ENCODE measurements around the gene DEAF1. TPM values are rescaled to one million over a fixed set of nuclear protein-coding genes. Genes with fewer than 3 reads are reported as not detected.
A peak's percentile ranks its signal among the peaks of the same experiment; 100 is the strongest.

The DEAF1 gene
- total and polyA plus RNA-seq, 2 of the 13 experiments (the other 11 are each of a cell fraction or from before 2014, with no cell fraction given) = 22.3 to 29.6 TPM

GRCh38 chr11:727859-728748 lies 33.1 kb upstream of the DEAF1 start (continued):
- no peak for TF ChIP-seq FOXA1 (IDR thresholded peaks at IDR 0.05)
- 0 out of 2 replicates have a peak, but pooled peaks have one; percentile 37 for TF ChIP-seq FOXA1 (CRISPR knock-in tag; IDR thresholded peaks at IDR 0.05)
- TF ChIP-seq PTBP1 (IDR thresholded peaks at IDR 0.05; ENCODE audit: low read depth, low read length, poor library complexity, severe bottlenecking) = peak; percentile 19
- peak; percentile 91; the same call in 1 of the 2 replicates for TF ChIP-seq KLF12 (CRISPR knock-in tag; IDR thresholded peaks at IDR 0.05; ENCODE audit: borderline replicate concordance)
- peak; percentile 47; the same call in 1 of the 2 replicates for TF ChIP-seq HDAC1 (CRISPR knock-in tag; IDR thresholded peaks at IDR 0.05)
- TF ChIP-seq, protein P1, sequence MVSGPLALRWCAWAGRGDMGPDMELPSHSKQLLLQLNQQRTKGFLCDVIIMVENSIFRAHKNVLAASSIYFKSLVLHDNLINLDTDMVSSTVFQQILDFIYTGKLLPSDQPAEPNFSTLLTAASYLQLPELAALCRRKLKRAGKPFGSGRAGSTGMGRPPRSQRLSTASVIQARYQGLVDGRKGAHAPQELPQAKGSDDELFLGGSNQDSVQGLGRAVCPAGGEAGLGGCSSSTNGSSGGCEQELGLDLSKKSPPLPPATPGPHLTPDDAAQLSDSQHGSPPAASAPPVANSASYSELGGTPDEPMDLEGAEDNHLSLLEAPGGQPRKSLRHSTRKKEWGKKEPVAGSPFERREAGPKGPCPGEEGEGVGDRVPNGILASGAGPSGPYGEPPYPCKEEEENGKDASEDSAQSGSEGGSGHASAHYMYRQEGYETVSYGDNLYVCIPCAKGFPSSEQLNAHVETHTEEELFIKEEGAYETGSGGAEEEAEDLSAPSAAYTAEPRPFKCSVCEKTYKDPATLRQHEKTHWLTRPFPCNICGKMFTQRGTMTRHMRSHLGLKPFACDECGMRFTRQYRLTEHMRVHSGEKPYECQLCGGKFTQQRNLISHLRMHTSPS (CRISPR knock-in tag; IDR thresholded peaks at IDR 0.05; ENCODE audit: low read depth) = peak; percentile 93; the same call in 1 of the 2 replicates
- peak; percentile 63 for TF ChIP-seq CBX1 (IDR thresholded peaks at IDR 0.05; ENCODE audit: low read depth)
- TF ChIP-seq GABPA (IDR thresholded peaks at IDR 0.05; ENCODE audit: low read depth, low read length) = no peak
- TF ChIP-seq GABPA (CRISPR knock-in tag; IDR thresholded peaks at IDR 0.05; ENCODE audit: low read depth) = peak; percentile 51
- TF ChIP-seq ELF3 (CRISPR knock-in tag; IDR thresholded peaks at IDR 0.05) = peak; percentile 12; the same call in 1 of the 2 replicates
- peak; percentile 60 for TF ChIP-seq NFKB2 (CRISPR knock-in tag; IDR thresholded peaks at IDR 0.05; ENCODE audit: borderline replicate concordance)
- TF ChIP-seq REL (CRISPR knock-in tag; conservative IDR thresholded peaks at IDR 0.05) = 0 out of 2 replicates have a peak, but pooled peaks have one; percentile 57
- peak; percentile 77 for TF ChIP-seq GABPB1 (CRISPR knock-in tag; IDR thresholded peaks at IDR 0.05)
- peak; percentile 34; the same call in 1 of the 2 replicates for TF ChIP-seq FOXJ3 (CRISPR knock-in tag; IDR thresholded peaks at IDR 0.05; ENCODE audit: borderline replicate concordance)
- TF ChIP-seq ZNF354B (CRISPR knock-in tag; IDR thresholded peaks at IDR 0.05) = peak; percentile 77; the same call in 1 of the 2 replicates
- TF ChIP-seq, protein P2, sequence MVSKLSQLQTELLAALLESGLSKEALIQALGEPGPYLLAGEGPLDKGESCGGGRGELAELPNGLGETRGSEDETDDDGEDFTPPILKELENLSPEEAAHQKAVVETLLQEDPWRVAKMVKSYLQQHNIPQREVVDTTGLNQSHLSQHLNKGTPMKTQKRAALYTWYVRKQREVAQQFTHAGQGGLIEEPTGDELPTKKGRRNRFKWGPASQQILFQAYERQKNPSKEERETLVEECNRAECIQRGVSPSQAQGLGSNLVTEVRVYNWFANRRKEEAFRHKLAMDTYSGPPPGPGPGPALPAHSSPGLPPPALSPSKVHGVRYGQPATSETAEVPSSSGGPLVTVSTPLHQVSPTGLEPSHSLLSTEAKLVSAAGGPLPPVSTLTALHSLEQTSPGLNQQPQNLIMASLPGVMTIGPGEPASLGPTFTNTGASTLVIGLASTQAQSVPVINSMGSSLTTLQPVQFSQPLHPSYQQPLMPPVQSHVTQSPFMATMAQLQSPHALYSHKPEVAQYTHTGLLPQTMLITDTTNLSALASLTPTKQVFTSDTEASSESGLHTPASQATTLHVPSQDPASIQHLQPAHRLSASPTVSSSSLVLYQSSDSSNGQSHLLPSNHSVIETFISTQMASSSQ (IDR thresholded peaks at IDR 0.05; ENCODE audit: low read depth) = no peak
- TF ChIP-seq, protein P2 (CRISPR knock-in tag; IDR thresholded peaks at IDR 0.05; ENCODE audit: borderline replicate concordance) = no peak
- TF ChIP-seq ZNF878 (CRISPR knock-in tag; IDR thresholded peaks at IDR 0.05) = no peak
- TF ChIP-seq, protein P3, sequence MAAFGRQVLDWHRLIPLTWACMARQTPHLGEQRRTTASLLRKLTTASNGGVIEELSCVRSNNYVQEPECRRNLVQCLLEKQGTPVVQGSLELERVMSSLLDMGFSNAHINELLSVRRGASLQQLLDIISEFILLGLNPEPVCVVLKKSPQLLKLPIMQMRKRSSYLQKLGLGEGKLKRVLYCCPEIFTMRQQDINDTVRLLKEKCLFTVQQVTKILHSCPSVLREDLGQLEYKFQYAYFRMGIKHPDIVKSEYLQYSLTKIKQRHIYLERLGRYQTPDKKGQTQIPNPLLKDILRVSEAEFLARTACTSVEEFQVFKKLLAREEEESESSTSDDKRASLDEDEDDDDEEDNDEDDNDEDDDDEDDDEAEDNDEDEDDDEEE (CRISPR knock-in tag; IDR thresholded peaks at IDR 0.05) = peak; percentile 44; the same call in 1 of the 2 replicates
- no peak for TF ChIP-seq ZNF761 (CRISPR knock-in tag; conservative IDR thresholded peaks at IDR 0.05)
